Cardiac septum (tissue), 1 donor: ENCODE measurements around the gene ZNF611. TPM values are rescaled to one million over a fixed set of nuclear protein-coding genes. Genes with fewer than 3 reads are reported as not detected.
"Not testable (repeated sequence)": the region's sequence is repeated elsewhere in the genome, so short reads cannot be mapped to it uniquely, and the experiment has no call there.

ENCODE experiments used
- DNase-seq: peaks from one replicate; pipeline ENCODE4 v3.0.0-alpha.2; 2020; ENCODE audit warnings: low spot score
- intact Hi-C: fragments of 100-400 bp; cut with DNase I; formaldehyde crosslinking; loops from one replicate; pipeline ENCODE4 v1.14.0; 2022
- long read RNA-seq: library from polyadenylated mRNA; unstranded; transcript quantifications from one replicate; pipeline ENCODE4 v2.0.0, GENCODE V29; 2021
- total RNA-seq: library from RNA; stranded (reverse); fragmentation: NEBNext Ultra II Directional; extraction: Animal tissue kit (Norgen Biotek cat#: 25700); gene quantifications from one replicate; pipeline ENCODE4 v1.2.1, GENCODE V29; 2021
- donor health status: DM: no; HTN: no; CAD: no.

ZNF611 gene
- total RNA-seq: 6.8 TPM
- long read RNA-seq, partial matches to known transcripts: 0 of 3 reads
- long read RNA-seq, other reads (novel, unspliced or antisense): 3 of 3 reads

- DNase-seq: peak; percentile 99
- intact Hi-C loops: loop anchor here (2.0 to 5.0 kb wide), 2 partner anchors 44 to 98 kb away; partner anchors contain the start of gene ZNF83
Observed at GRCh38 chr19:52734893-52735661, at the start of gene ZNF611. Gene ZNF611, minus strand, starts transcription at chr19:52735044. Its CDS starts 19,150 bp downstream, at chr19:52715894.

GRCh38 chr19:52782864-52783263 is 48.0 kb upstream of the ZNF611 start:
- DNase-seq, intact Hi-C loops: not testable (repeated sequence)

DNA sequence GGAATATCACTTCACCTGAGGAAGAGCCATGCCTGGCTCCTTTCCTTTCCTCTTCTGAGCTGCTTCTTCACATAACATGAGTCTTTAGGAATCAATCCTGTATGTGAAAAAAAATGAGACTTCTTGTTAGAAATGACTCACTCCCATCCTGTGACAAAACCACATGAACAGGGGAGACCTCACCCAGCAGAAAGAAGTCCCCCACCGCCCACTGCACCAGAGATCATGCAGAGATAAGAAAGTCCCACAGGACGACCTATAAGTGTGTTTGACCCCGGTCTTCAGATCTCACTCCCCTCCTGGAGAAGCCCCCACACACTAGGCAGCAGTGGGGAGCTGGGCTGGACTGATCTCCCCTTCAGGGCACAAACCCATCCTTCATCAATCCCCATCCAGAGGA is 44.0 kb upstream of the ZNF611 start:
- intact Hi-C loops: no loop called here

DNA sequence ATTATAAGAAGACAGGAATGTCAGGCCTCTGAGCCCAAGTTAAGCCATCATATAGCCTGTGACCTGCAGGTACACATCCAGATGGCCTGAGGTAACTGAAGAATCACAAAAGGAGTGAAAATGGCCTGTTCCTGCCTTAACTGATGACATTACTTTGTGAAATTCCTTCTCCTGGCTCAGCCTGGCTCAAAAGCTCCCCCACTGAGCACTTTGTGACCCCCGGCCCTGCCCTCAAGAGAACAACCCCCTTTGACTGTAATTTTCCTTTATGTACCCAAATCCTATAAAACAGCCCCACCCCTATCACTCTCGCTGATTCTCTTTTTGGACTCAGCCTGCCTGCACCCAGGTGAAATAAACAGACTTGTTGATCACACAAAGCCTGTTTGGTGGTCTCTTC is 21.6 kb upstream of the ZNF611 start:
- DNase-seq, intact Hi-C loops: not testable (repeated sequence)

More for the DNA sequence above, 44.0 kb upstream of the ZNF611 start:
- no peak for DNase-seq

GRCh38 chr19:52749780-52750179 is 14.9 kb upstream of the ZNF611 start:
- intact Hi-C loops: loop anchor here (10.0 kb wide), 1 partner anchor 485 kb away; the partner anchor contains the start of gene ZNF766
- no peak for DNase-seq

DNA sequence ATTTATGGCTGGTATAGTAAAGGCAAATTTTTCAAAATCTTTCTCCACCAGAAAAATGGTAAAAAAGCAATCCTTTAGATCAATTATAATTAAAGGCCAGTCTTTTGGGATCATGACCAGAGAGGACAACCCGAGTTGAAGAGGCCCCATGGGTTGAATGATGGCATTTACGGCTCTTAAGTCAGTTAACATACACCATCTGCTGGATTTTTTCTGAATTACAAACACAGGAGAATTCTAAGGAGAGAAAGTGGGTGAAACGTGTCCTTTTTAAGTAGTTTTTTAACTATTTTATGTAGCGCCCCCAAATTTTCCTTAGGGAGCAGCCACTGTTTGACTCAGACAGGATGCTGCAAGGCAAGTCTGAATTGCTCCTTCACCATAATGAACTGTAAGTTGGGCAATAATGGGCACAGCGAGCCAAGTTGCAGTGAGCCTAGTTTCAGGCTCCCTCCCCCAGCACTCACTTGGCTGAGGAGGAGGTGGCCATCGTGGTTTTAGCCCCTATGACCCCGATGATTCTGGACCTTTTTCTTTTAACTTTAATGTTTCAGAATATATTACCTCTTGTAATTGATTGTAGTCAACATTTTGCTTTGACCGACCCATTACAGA is 13.6 kb upstream of the ZNF611 start:
- intact Hi-C loops: loop anchor here (10.0 kb wide), 1 partner anchor 484 kb away; the partner anchor contains the start of gene ZNF766
- DNase-seq: no peak

DNA sequence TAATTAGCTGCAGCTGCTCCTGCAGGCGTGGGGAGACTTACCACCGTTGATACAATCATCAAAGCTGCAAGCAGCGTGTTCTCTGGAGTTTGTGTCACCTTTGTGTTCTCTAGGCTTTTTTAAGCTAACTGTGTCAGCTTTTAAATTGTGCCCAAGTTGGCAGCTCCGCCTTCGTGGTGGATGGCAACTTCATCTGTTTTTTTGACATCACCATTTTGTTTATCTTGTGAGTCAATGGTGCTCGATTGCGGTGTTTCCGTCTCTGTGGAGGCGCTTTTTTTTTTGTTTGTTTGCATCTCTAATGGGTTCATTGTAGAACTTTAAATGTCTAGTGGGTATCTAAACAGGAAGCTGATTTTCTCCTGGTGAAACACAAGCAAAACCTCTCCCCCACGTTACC is 11.1 kb upstream of the ZNF611 start:
- intact Hi-C loops: loop anchor here (10.0 kb wide), 1 partner anchor 481 kb away; the partner anchor contains the start of gene ZNF766
- DNase-seq: not testable (repeated sequence)

DNA sequence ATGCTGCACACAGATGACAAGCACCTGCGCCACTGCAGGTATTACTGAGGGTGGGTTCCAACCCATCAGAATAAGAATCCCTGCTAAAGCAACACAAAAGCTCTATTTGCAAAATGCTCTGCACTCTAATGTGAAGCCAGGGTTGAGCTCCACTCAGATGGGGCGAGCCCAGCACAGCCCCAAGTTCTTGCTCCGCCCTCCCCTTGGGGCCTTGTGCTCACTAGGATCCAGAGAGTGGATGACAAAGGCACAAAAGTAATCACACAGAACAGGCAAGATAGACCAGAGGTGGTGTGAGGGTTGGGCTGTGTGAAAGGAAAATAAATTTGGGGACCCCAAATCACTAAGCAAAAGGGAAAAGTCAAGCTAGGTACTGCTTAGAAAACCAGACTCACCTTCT is 8.2 kb upstream of the ZNF611 start:
- intact Hi-C loops: loop anchor here (10.0 kb wide), 1 partner anchor 478 kb away; the partner anchor contains the start of gene ZNF766
- DNase-seq: no peak

DNA sequence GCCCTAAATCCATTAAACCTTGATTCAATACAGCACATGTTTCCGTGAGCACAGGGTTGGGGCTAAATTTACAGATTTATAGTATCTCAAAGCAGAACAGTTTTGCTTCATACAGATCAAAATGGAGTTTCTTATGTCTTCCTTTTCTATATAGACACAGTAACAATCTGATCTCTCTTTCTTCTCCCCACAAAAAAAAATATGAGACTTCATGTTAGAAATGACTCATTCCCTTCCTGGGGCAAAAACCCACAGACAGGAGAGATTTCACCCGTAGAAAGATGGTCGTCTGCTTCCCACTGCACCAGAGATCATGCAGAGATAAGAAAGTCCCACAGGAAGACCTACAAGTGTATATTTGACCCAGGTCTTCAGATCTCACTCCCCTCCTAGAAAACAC is 7.7 kb upstream of the ZNF611 start:
- intact Hi-C loops: loop anchor here (10.0 kb wide), 1 partner anchor 478 kb away; the partner anchor contains the start of gene ZNF766
- no peak for DNase-seq

GRCh38 chr19:52741951-52742485 is 7.2 kb upstream of the ZNF611 start:
- no peak for DNase-seq
- intact Hi-C loops: loop anchor here (10.0 kb wide), 1 partner anchor 477 kb away; the partner anchor contains the start of gene ZNF766

- intact Hi-C loops: loop anchor here (10.0 kb wide), 1 partner anchor 477 kb away; the partner anchor contains the start of gene ZNF766
- not testable (repeated sequence) for DNase-seq
Observed at GRCh38 chr19:52741371-52741770, 6.5 kb upstream of the ZNF611 start.

GRCh38 chr19:52739576-52739975 is 4.7 kb upstream of the ZNF611 start:
- intact Hi-C loops: loop anchor here (5.0 kb wide), 1 partner anchor 102 kb away; the partner anchor contains the start of gene ZNF83
- no peak for DNase-seq

DNA sequence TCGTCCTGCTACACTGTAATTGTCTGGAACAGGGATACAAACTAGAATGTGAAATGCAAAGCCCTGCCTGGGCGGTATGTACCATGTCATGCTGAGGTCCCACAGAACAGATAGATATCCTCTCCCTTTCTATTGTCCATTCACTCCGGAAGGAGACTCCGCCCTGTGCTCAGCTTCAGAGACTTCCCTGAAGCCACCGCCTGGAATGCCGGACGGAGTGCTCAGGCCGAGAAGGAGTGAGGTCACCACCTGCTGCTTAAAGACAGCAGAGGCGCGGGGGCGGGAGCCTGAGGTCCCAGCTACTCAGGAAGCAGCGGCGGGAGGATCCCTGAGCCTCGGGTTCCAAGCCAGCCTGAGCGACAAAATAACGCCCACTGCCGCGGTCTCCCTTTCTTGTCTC is 890 bp upstream of the ZNF611 start:
- intact Hi-C loops: loop anchor here (2.0 to 5.0 kb wide), 2 partner anchors 45 to 98 kb away; partner anchors contain the start of gene ZNF83

DNA sequence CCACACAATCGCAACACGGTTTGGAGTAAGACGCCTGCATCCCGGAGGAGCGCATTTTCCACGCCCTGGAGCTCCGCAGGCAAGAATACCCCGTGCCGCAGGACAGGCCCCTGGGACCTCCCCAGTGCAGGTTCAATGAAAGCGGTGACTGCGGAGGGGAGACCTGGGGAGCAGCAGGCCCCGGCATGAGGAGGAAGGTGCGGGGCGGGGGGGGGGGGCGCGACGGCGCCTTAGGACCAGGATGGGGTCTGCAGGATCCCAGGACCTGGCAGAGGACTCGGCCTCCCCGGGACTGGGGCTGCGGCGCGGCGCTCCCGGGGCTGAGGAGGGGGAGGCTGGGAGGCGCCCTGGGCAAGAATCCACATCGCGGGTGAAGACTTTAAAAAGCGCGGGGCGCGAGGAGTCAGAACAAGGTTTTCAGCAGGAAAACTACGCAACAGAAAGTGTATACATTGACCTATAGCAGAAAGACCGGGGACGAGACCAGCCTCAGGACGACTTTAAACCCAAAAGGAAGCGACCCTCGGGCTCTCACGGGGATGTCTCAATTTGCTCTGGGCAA is 432 bp downstream of the ZNF611 start:
- intact Hi-C loops: loop anchor here (2.0 kb wide), 1 partner anchor 44 kb away; no protein-coding TSS in a partner anchor
- no peak for DNase-seq

More for the DNA sequence above, 890 bp upstream of the ZNF611 start:
- DNase-seq: peak; percentile 90

GRCh38 chr19:52726051-52726450 is 8.8 kb downstream of the ZNF611 start:
- intact Hi-C loops, DNase-seq: not testable (repeated sequence)

DNA sequence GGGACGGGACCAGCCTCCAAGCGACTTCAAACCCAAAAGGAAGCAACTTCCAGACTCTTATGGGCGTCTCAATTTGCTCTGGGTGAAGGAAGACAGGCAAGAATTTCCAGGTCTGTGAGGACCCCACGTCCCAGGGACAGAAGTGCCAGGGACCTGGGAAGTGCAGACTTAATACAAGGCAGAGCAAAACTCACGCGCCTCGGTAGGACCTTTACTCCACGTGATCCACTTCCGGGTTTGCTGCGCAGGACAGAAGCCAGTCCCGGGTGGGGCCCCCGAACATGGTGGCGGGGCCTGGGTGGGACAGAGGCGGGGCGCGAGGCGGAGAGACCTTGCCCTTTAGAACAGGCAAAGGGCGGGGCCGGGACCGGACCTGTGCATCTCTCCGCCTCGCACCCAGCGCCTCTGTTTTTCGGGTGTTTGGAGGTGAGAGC is 9.3 kb downstream of the ZNF611 start:
- no peak for DNase-seq
- intact Hi-C loops: no loop called here

- no peak for DNase-seq
- intact Hi-C loops: no loop called here
Observed at GRCh38 chr19:52724701-52725514, 9.9 kb downstream of the ZNF611 start.

- DNase-seq, intact Hi-C loops: not testable (repeated sequence)
Observed at GRCh38 chr19:52723907-52724598, 10.8 kb downstream of the ZNF611 start.
